Gastrocnemius medialis (tissue), 4 donors: ENCODE data around the gene NTN3.

Experiments used
- POLR2A ChIP-seq, 2 donors: fragments of 450-650 bp; IDR thresholded peaks; one replicate each; pipeline ENCODE4 v1.6.1; 2017; ENCODE audit warnings: antibody characterized with exemption in 2 of 2, mild to moderate bottlenecking in 2 of 2, moderate library complexity in 2 of 2
- TF ChIP-seq, protein P1 (sequence below), 5 experiments: fragments of 450-650 bp in 3 of 5; fragments of 200-600 bp in 2 of 5; sonication (generic) in 2 of 5; IDR thresholded peaks in 4 of 5; conservative IDR thresholded peaks in 1 of 5; 1 replicate in 4 of 5; 2 replicates in 1 of 5; pipeline ENCODE4 v1.5.1; 2016 to 2019; ENCODE audit warnings: antibody characterized with exemption in 5 of 5, mild to moderate bottlenecking in 3 of 5, moderate library complexity in 3 of 5

DNA sequence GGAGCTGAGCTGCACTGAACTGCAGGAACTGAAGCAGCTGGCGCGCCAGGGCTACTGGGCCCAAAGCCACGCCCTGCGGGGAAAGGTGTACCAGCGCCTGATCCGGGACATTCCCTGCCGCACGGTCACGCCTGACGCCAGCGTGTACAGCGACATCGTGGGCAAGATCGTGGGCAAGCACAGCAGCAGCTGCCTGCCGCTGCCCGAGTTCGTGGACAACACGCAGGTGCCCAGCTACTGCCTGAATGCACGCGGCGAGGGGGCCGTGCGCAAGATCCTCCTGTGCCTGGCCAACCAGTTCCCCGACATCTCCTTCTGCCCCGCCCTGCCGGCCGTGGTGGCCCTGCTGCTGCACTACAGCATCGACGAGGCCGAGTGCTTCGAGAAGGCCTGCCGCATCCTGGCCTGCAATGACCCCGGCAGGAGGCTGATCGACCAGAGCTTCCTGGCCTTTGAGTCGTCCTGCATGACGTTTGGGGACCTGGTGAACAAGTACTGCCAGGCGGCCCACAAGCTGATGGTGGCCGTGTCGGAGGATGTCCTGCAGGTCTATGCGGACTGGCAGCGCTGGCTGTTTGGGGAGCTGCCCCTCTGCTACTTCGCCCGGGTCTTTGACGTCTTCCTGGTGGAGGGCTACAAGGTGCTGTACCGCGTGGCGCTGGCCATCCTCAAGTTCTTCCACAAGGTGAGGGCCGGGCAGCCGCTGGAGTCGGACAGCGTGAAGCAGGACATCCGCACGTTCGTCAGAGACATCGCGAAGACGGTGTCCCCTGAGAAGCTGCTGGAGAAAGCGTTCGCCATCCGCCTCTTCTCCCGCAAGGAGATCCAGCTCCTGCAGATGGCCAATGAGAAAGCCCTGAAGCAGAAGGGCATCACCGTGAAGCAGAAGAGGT, 25.4 kb downstream of the NTN3 start:
- TF ChIP-seq, protein P1, sequence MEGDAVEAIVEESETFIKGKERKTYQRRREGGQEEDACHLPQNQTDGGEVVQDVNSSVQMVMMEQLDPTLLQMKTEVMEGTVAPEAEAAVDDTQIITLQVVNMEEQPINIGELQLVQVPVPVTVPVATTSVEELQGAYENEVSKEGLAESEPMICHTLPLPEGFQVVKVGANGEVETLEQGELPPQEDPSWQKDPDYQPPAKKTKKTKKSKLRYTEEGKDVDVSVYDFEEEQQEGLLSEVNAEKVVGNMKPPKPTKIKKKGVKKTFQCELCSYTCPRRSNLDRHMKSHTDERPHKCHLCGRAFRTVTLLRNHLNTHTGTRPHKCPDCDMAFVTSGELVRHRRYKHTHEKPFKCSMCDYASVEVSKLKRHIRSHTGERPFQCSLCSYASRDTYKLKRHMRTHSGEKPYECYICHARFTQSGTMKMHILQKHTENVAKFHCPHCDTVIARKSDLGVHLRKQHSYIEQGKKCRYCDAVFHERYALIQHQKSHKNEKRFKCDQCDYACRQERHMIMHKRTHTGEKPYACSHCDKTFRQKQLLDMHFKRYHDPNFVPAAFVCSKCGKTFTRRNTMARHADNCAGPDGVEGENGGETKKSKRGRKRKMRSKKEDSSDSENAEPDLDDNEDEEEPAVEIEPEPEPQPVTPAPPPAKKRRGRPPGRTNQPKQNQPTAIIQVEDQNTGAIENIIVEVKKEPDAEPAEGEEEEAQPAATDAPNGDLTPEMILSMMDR (IDR thresholded peaks at IDR 0.05 in 4 of 5, conservative IDR thresholded peaks at IDR 0.05 in 1 of 5): no peak
- TF ChIP-seq POLR2A (IDR thresholded peaks at IDR 0.05): no peak
